AG20443 (cell line): ENCODE measurements around the gene GNAO1.
A peak's percentile ranks its signal among the peaks of the same experiment; 100 is the strongest.

Experiments used
- DNase-seq: peaks from one replicate; pipeline ENCODE4 v3.0.0; 2012; ENCODE audit warnings: low spot score, mixed read lengths

The GNAO1 gene

DNA sequence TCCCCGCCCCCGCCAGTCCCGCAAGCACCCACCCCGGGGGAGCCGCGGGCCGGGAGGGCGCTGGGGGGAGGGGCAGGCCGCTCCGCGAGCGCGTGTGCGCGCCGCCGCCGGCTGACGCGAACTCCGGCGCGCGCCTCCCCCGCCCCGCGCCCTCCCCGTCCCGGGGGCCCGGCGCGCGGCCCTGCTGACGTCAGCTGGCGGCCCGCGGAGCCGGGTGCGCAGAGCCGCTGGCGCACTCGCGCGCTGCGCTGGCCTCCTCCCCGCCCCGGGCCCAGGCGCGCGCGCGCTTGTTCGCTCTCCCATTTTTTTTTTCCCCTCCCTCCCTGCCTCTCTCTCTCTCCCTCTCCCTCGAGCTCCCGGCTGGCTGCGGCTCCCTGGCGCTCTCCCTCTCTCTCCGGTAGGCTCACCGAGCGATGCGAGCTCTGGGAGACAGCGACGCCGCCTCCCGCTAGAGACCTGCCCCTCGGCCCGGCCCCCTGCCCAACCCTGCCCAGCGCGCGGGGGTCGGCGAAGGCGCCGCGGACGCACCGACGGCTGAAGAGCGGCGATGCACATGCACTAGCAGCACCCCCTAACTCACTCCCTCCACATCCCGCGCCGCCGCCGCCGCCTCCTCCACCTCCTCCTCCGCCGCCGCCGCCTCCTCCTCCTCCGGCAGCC is at the start of gene GNAO1:
Gene GNAO1 (plus strand): TSS at position 334 of the 660 bp plus-strand sequence. CDS start 747 bp downstream, outside the sequence.
- peak; percentile 91 for DNase-seq

- DNase-seq, result no peak
These were observed 47.6 kb upstream of the GNAO1 start for GRCh38 chr16:56143666-56144065.

DNA sequence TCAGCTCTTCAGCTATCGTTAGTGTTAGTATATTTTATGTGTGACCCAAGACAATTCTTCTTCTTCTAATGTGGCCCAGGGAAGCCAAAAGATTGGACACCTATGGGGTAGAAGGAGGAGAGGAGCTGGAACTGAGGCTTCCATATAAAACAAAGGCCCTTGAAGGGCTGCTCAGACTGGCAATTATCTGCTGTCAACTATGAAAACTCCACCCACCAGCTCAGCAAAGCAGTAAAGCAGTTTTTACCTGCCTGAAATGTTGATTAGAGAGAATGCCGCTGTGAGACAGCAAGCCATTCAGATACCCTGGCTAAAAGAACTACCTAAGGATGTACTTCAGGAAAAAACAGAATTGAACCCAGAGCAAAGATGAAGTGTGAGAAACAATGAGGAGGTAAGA is 45.9 kb upstream of the GNAO1 start:
- no peak for DNase-seq

DNA sequence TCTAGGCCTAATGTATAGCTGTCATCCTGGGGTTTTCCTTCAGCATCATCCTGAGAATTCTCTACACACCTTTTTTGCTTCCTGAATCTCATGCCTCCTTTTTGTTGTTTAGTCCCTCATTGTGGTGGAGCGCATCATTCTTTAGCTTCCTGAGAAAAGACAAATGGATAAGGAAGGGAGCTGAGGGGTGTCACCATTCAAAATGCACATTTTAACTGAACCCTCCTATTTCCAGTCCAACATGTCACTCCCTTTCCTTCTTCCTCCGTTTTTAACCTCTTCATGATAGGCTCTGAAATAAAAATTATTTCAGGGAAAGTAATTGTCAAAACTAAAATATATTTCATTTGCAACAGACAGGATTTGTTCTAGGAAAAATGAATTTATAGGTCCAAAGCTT is 39.7 kb upstream of the GNAO1 start:
- no peak for DNase-seq

GRCh38 chr16:56161658-56162057 is 29.6 kb upstream of the GNAO1 start:
- no peak for DNase-seq

- no peak for DNase-seq
These were observed 28.2 kb upstream of the GNAO1 start for GRCh38 chr16:56163089-56163488.

DNA sequence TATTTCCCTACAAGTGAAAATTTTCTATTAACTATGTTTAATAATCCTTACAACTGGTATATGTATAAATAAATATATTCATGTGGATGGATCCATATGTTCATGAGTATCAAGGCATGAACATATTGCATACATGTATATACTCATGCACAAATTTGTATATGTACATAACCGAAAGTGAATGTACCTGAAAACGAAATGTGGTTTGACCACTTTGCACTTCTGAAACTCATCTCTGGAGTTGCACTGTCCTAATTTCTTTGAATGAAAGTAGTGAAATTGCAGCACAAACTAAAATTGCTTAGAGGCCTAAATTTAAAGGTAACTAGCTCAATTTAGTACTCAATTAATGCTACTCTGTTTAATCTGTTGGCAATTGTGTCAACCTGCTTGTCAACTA is 27.4 kb upstream of the GNAO1 start:
- no peak for DNase-seq

DNA sequence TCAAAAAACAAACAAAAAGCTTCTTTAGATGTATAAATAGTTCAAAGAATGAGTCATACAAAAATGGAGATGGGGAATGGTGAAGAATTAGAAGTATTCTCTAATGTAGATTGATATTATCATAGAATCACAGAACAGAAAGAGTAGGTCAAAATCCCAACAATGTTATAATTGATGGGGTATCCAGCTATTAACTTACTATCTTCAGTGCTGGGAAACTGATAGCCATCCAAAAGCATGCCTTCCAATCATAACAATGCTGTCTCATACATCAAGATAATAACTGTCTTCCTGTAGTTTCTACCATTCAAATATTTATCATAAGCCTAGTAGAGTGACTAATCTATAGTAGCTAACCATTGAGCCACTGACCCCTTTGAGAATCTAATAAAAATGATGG is 26.7 kb upstream of the GNAO1 start:
- no peak for DNase-seq

DNA sequence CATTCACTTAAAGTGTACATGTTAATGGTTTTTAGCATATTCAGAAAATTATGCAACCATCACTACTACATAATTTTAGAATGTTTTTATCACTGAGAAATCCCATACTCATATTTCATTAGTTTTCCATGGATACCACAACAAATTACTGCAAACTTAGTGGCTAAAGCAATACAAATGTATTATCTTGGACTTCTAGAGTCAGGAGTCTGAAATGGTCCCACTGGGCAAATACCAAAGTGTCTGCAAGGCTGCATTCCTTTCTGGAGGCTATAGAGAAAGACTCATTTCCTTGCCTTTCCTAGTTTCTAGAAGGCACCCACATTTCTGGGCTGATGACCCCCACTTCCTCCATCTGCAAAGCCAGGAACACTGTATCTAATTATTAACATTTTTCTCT is 16.9 kb upstream of the GNAO1 start:
- DNase-seq, result no peak

DNA sequence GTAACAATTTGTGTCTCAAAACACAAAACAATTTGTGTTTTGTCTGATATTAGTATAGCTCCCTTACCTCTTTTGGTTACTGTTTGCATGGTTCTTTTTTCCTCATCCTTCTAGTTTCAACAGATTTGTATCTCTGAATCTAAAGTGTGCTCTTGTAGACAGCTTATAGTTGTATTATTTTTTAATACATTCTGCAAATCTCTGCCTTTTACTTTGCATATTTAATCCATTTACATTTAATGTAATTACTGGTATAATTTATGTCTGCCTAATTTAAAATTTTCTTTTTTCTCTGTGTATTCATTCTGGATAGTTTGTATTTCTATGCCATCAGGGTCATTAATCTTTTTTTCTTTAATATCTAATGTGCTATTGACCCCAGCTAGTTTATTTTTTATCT is 9.9 kb upstream of the GNAO1 start:
- DNase-seq, result no peak

- no peak for DNase-seq
These were observed 8.0 kb upstream of the GNAO1 start for GRCh38 chr16:56183266-56183665.

GRCh38 chr16:56190048-56190676 is 1.1 kb upstream of the GNAO1 start:
- DNase-seq, result no peak

DNA sequence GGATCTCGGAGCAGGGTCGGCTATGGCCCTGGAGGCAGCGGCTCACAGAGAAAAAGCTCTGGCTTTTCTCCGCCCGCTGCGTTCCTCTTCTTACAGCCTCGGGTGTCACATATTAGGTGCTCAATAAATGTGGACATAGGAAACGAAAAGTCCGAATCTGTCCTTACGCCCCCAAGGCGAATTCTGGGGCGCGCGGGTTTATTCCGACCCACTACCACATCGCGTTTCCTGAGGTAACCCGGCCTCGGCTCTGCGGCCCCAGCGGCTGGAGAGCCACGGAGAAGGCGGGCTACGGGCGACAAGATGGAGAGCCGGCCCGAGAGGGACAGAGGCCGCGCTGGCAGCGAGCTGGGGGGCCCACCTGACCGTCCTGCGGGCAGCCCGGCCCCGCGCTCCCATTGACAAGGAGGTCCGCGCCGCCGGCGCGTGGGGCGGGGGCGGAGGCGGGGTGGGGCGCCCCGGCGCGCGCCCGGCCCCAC is 573 bp upstream of the GNAO1 start:
- DNase-seq, result no peak

DNA sequence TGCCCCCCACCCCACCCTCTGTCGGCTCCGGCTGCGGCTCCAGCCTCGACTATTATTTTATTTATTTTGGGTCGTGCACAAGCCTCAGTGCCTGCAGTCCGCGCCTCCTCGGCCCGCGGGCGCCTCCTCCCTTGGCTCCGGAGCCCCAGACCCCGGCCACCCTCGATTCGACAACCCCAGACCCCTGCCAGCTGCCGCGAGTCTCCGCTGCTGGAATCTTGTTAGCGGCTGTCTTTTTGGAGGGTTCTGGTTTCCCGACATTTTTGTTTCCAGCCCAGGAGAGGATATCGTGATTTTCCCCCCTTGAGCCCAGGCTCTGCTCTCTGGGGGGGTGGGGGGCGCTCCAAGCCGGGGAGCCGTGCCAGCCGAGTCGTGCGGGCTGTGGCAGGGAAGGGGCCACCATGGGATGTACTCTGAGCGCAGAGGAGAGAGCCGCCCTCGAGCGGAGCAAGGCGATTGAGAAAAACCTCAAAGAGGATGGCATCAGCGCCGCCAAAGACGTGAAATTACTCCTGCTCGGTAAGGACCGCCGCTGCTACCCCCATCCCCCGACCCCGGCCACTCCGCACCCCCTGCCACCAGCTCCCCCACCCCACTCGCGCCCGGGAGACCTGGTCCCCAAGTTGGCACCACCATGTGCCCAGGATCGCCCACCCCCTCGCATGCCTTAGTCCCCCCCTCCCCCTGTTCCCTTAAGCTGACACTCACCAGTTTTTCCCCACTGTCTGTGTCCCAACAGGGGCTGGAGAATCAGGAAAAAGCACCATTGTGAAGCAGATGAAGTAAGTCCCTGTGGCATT is 746 bp downstream of the GNAO1 start:
- DNase-seq, result no peak

DNA sequence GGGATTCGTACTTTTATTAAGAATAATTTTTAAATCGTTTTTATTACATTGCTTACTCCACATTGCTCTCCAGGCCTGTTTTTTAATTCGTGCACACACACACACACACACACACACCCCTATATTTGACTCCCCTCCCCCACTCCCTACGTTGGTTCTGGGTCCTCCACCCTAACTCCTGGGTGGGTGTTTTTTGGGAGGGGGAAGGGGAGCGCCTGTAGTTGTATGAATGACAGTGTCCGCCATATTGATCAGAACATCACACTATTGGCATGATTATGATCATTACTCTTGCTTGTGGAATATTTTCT is 1.3 kb downstream of the GNAO1 start:
- DNase-seq, result no peak

DNA sequence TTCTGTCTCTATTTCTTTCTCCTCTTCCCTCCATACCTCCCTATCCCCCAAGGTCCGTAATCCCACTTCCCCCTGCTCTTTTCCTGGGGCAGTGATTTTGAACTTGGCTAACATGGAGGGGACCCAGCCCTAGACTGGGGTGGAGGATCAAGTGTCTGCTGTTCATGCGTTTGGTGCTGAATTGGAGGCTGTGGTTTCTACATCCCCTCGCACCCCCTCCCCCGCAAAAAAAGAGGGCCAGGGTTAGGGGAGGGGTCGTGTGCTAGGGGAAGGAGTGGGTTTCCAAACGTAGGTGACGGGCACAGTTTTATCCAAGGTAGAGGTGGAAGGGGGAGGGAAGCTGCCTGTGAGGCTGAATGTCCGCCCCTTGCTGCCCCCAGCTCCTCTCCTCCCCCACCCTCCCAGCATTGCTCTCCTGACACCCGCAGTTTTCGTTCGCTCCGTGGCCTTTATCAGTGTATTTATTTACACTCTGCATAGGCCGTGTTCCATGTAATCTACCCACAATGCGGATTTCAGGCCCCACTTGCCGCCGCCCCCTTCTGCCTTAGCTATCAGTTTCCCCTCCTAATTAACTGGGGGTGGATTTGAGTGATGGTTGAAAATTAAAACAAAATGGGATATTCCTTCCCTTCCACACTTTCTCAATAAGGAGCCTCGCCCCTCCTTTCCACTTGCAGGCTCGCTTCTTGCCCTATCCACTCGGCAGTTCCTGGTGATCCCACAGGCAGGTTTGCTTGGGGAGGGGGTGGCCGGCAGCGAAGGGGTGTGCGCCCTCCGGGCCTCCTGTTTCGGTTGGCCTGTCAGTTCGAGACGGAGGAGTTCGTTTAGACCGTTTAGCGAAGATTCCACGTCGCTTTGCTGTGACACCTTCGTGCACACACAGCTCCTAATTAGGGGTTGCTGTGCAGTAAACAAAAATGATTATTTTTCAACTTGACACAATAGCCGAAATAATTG is 2.0 kb downstream of the GNAO1 start:
- no peak for DNase-seq

DNA sequence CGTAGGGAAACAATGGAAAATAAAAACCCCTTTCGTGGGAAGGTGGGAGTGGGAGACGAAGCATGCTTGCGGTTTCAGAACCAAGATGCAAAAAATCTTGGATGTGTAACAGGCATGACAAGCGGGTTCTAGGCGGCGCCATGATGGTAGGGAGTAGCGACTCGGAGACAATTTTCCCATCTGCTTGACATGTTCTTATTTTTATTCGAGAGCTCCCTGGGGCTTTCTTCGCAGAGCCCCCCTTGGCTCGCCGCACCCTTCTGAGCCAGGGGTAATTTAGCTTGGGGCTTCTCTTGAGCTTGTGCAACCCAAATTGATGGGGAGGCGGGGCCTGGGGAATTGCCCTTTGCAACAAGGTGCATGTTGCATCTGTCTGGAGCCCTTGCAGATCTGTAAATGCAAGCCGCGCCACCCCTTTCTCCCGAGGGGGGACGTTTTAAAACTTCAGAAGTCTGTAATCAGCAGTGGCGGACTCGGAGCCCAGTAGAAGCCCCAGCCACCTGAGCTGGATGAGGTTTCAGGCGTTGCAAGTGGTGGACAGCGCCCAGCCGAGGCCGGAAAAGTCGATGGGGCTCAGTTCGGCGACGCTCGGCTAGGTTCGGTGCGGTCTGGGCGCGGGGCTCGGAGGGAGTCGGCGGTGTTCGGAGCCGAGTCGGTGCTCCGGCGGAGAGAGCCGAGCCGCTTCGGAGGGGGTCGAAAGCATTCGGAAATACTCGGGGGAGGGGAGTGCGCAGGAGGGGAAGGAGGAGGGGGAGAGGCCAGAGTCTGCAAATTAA is 2.9 kb downstream of the GNAO1 start:
- peak; percentile 91 for DNase-seq

GRCh38 chr16:56195151-56195550 is 3.9 kb downstream of the GNAO1 start:
- DNase-seq, result no peak

DNA sequence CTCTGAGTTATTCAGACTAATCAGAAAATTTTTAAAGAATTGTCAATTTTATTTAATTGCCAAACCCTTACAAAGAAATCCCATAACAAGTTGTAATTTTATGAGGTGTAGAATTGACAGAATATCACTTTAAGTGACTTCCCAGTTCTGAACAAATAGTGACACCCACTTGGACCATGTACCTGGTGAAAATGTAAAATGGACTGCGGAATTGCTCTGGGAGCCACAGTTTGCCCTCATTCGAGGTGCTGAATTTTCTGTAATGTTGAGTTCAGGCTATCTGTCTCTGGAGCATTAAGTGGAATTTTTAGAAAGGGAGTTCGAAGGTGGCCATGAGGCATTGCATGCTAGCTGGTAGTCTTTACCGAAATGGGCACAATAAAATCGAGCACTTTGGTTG is 5.1 kb downstream of the GNAO1 start:
- DNase-seq, result no peak

DNA sequence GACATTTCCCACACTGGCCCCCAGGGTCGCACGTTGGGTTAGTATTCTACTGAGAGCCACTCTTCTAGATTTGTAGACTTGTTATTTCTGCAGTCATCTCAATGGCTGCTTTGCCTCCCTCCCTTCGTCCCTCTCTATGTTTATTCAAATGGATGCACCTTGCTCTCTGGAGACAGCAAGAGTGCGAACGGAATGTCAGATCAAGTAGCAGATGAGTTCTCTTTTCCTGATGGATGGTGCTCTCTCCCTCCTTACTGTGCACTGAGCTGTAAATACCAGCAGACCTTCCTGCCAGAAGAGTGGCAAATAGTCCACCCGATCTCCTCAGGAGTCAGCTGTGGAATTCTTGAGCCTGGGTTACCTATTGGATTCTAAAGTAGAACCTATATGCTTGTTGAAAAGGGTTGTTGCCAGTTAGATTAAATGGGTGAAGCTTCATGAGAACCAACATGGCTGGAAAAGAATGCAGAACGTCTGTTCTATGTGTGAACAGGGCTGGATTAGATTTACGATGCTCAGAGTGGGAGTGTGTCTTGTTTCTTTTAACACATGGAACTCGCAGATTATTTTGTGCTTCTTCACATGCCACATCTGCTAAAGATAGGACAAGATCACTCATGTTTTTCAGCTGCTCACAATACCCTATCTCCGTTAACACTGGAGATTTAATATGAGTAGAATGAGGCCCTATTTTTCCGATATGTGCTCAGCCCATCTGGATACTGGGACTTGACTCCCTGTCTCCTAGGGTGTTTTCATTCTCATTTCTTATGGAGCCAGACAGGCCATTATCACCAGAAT is 6.1 kb downstream of the GNAO1 start:
- no peak for DNase-seq
